WTC11 (cell line): ENCODE data around the gene XRCC2. TPM values are rescaled to one million over a fixed set of nuclear protein-coding genes. Genes with fewer than 3 reads are reported as not detected.
A peak's percentile ranks its signal among the peaks of the same experiment; 100 is the strongest.

Experiments
- ATAC-seq: fragments of 200-7000 bp; cut with Tn5 transposase; 2 replicates; pipeline ENCODE4 v1.10.0; 2021; ENCODE audit warnings: mild to moderate bottlenecking, moderate library complexity
- CTCF ChIA-PET: fragments of 300-600 bp; sonication (Branson Sonifier 250); formaldehyde crosslinking; loops from one replicate; lab custom pipeline; 2021; ENCODE audit warnings: antibody characterized with exemption; lab: Charles Lee
- POLR2A ChIA-PET: fragments of 350-600 bp; sonication (Branson Sonifier 250); formaldehyde crosslinking; loops from one replicate; lab custom pipeline; 2021; ENCODE audit warnings: antibody characterized with exemption; lab: Charles Lee
- DNase-seq: peaks from one replicate; pipeline ENCODE4 v3.0.0; 2021; ENCODE audit warnings: low spot score
- H3K27ac Mint-ChIP-seq: 2 replicates; pipeline ENCODE4 v1.8.0; 2021; ENCODE audit warnings: mixed read lengths
- H3K27me3 Mint-ChIP-seq: 2 replicates; pipeline ENCODE4 v1.8.0; 2021; ENCODE audit warnings: low read depth, mild to moderate bottlenecking, moderate library complexity, mixed read lengths
- H3K36me3 Mint-ChIP-seq: 2 replicates; pipeline ENCODE4 v1.8.0; 2021; ENCODE audit warnings: mixed read lengths
- H3K4me1 Mint-ChIP-seq: 2 replicates; pipeline ENCODE4 v1.8.0; 2022; ENCODE audit warnings: mixed read lengths
- H3K4me3 Mint-ChIP-seq: 2 replicates; pipeline ENCODE4 v1.8.0; 2021; ENCODE audit warnings: mild to moderate bottlenecking, moderate library complexity, mixed read lengths
- H3K9me3 Mint-ChIP-seq: 2 replicates; pipeline ENCODE4 v1.8.0; 2021; ENCODE audit warnings: mixed read lengths
- ARID4B ChIP-seq: sonication (generic); formaldehyde crosslinking; IDR thresholded peaks from 2 replicates; pipeline ENCODE4 v1.8.0; 2023; ENCODE audit warnings: missing genetic modification reagents, mild to moderate bottlenecking, borderline replicate concordance
- ERG ChIP-seq: fragments of 250-450 bp; sonication (Bioruptor Pico); IDR thresholded peaks from 2 replicates; pipeline ENCODE4 v1.8.0; 2021; ENCODE audit warnings: mild to moderate bottlenecking
- MAX ChIP-seq: sonication (generic); formaldehyde crosslinking; IDR thresholded peaks from 2 replicates; pipeline ENCODE4 v1.8.0; 2022; ENCODE audit warnings: mild to moderate bottlenecking, missing genetic modification reagents
- NFYB ChIP-seq: sonication (generic); formaldehyde crosslinking; conservative IDR thresholded peaks from 2 replicates; pipeline ENCODE4 v1.8.0; 2022; ENCODE audit warnings: low read depth, missing genetic modification reagents
- RORB ChIP-seq: fragments of 250-450 bp; sonication (Bioruptor Pico); IDR thresholded peaks from 2 replicates; pipeline ENCODE4 v1.9.0; 2021; ENCODE audit warnings: mild to moderate bottlenecking
- SOX15 ChIP-seq: fragments of 250-450 bp; sonication (Bioruptor Pico); IDR thresholded peaks from 2 replicates; pipeline ENCODE4 v1.9.0; 2021; ENCODE audit warnings: mild to moderate bottlenecking
- USF1 ChIP-seq: sonication (generic); formaldehyde crosslinking; IDR thresholded peaks from 2 replicates; pipeline ENCODE4 v1.8.0; 2022; ENCODE audit warnings: mild to moderate bottlenecking, missing genetic modification reagents
- ZMAT4 ChIP-seq: fragments of 250-450 bp; sonication (Bioruptor Pico); IDR thresholded peaks from 2 replicates; pipeline ENCODE4 v1.9.0; 2021; ENCODE audit warnings: mild to moderate bottlenecking
- ZNF512 ChIP-seq: sonication (generic); formaldehyde crosslinking; IDR thresholded peaks from 2 replicates; pipeline ENCODE4 v1.8.1; 2022; ENCODE audit warnings: missing genetic modification reagents, borderline replicate concordance
- total RNA-seq: library from RNA; stranded (reverse); gene quantifications from 3 replicates; pipeline ENCODE4 v1.2.3, GENCODE V29; 2021

The XRCC2 gene
- total RNA-seq, 1 experiment from 2014 or later, result 25.4 TPM

GRCh38 chr7:152674860-152675758 lies 832 bp downstream of the XRCC2 start:
- Mint-ChIP-seq H3K9me3 (no peaks in the 10 kb centered on the region), H3K4me1 (peaks cover 9% of the 10 kb centered on the region), H3K36me3 (peaks cover 12% of the 10 kb centered on the region), H3K27ac (peak overlapping the region; percentile 37), H3K27me3 (peaks cover 2% of the 10 kb centered on the region; the same call in 1 of the 2 replicates), H3K4me3 (peak overlapping the region; percentile 96)
- CTCF ChIA-PET, result interaction anchor here (1.9 kb wide), 1 partner anchor 32 kb away, joined by 9 read pairs; no protein-coding TSS in a partner anchor
- POLR2A ChIA-PET, result interaction anchor here (0.6 to 1.0 kb wide), 2 partner anchors 18 to 32 kb away, joined by 3 read pairs; no protein-coding TSS in a partner anchor
- peak; percentile 57 for ATAC-seq
- DNase-seq, result no peak
- TF ChIP-seq MAX (CRISPR knock-in tag), result 0 out of 2 replicates have a peak, but pooled peaks have one; percentile 8
- no peak for TF ChIP-seq ARID4B
- TF ChIP-seq ERG (CRISPR knock-in tag), result no peak
- TF ChIP-seq ZMAT4 (CRISPR knock-in tag), result no peak
- no peak for TF ChIP-seq ZNF512 (CRISPR knock-in tag)

- H3K27me3 Mint-ChIP-seq, result no peaks in the 10 kb centered on the region
- CTCF ChIA-PET, result interaction anchor here (1.9 kb wide), 1 partner anchor 33 kb away, joined by 9 read pairs; no protein-coding TSS in a partner anchor
- POLR2A ChIA-PET, result no interaction called here
- H3K36me3 Mint-ChIP-seq, result peaks cover 20% of the 10 kb centered on the region
- DNase-seq (no peak), ATAC-seq (no peak)
- peaks cover 9% of the 10 kb centered on the region for H3K4me1 Mint-ChIP-seq
- TF ChIP-seq RORB (CRISPR knock-in tag) (no peak), NFYB (CRISPR knock-in tag) (no peak), ZNF512 (CRISPR knock-in tag) (no peak), SOX15 (no peak), USF1 (no peak)
- H3K27ac Mint-ChIP-seq, result no peak overlapping the region
- H3K4me3 Mint-ChIP-seq, result peak overlapping the region; percentile 36
- no peaks in the 10 kb centered on the region for H3K9me3 Mint-ChIP-seq
Observed at GRCh38 chr7:152673897-152674296, 2.0 kb downstream of the XRCC2 start.
